IMR-90 (cell line): ENCODE results near the gene PRELP.

Experiments used
- NFE2L2 ChIP-seq: fragments of 150-350 bp; IDR thresholded peaks from 2 replicates; pipeline ENCODE4 v1.6.1; 2016; ENCODE audit warnings: low read depth, mild to moderate bottlenecking, low read length
- POLR2A ChIP-seq: IDR thresholded peaks from 2 replicates; pipeline ENCODE4 v1.6.1; 2012; ENCODE audit warnings: mild to moderate bottlenecking, low read depth, low read length
- RAD21 ChIP-seq: IDR thresholded peaks from 2 replicates; pipeline ENCODE4 v1.6.1; 2012; ENCODE audit warnings: low read length, improper control_type of control experiment
- RCOR1 ChIP-seq: IDR thresholded peaks from 2 replicates; pipeline ENCODE4 v1.6.1; 2012; ENCODE audit warnings: mild to moderate bottlenecking, low read length, improper control_type of control experiment; ENCODE audit not compliant: insufficient replicate concordance
- RFX5 ChIP-seq: IDR thresholded peaks from 2 replicates; pipeline ENCODE4 v1.8.0; 2012; ENCODE audit warnings: low read depth, mild to moderate bottlenecking, low read length, moderate library complexity
- TF ChIP-seq, protein P1 (sequence below): conservative IDR thresholded peaks from 2 replicates; pipeline ENCODE4 v1.5.1; 2012; ENCODE audit warnings: mild to moderate bottlenecking, low read depth, low read length, improper control_type of control experiment
- TF ChIP-seq, protein P2 (sequence below): fragments of 150-350 bp; IDR thresholded peaks from 2 replicates; pipeline ENCODE4 v1.6.1; 2017; ENCODE audit warnings: mild to moderate bottlenecking, antibody characterized with exemption, low read length, low read depth

DNA sequence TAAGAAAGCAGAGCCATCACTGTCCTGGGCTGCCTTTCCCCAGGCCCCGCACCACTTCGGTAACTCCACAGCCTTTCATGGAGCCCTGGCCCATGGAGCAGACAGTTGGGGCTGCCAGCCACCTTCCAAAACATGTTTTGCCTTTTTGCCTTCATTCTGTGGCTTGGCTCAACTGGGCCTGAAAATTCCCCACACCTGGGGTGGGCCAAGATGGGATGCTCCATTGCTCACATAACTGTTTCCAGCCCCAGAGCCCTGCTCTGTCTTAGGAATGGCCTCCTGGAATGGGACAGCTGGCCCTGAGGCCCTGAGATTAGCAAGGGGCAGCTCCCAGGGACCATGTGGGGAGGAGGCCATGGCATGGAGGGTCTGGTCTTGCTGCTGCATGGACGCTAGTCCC lies 10.9 kb upstream of the PRELP start:
- TF ChIP-seq, protein P1, sequence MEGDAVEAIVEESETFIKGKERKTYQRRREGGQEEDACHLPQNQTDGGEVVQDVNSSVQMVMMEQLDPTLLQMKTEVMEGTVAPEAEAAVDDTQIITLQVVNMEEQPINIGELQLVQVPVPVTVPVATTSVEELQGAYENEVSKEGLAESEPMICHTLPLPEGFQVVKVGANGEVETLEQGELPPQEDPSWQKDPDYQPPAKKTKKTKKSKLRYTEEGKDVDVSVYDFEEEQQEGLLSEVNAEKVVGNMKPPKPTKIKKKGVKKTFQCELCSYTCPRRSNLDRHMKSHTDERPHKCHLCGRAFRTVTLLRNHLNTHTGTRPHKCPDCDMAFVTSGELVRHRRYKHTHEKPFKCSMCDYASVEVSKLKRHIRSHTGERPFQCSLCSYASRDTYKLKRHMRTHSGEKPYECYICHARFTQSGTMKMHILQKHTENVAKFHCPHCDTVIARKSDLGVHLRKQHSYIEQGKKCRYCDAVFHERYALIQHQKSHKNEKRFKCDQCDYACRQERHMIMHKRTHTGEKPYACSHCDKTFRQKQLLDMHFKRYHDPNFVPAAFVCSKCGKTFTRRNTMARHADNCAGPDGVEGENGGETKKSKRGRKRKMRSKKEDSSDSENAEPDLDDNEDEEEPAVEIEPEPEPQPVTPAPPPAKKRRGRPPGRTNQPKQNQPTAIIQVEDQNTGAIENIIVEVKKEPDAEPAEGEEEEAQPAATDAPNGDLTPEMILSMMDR, result no peak
- TF ChIP-seq RAD21 (no peak), RFX5 (no peak), NFE2L2 (no peak), POLR2A (no peak), RCOR1 (no peak)
- TF ChIP-seq, protein P2, sequence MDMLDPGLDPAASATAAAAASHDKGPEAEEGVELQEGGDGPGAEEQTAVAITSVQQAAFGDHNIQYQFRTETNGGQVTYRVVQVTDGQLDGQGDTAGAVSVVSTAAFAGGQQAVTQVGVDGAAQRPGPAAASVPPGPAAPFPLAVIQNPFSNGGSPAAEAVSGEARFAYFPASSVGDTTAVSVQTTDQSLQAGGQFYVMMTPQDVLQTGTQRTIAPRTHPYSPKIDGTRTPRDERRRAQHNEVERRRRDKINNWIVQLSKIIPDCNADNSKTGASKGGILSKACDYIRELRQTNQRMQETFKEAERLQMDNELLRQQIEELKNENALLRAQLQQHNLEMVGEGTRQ, result no peak
